GM18520 (cell line): ENCODE data around the gene TMEM185A.
"Not testable (repeated sequence)": the region's sequence is repeated elsewhere in the genome, so short reads cannot be mapped to it uniquely, and the experiment has no call there.

ENCODE experiments used
- ATAC-seq: cut with Tn5 transposase; IDR thresholded peaks from one replicate; pipeline ENCODE4 v1.9.1; 2021; ENCODE audit not compliant: unreplicated experiment

The TMEM185A gene

GRCh38 chrX:149631234-149632165, at the start of gene TMEM185A:
Gene TMEM185A (minus strand): TSS chrX:149631792. CDS start chrX:149631580, 212 bp downstream.
- peak; percentile 67 for ATAC-seq

- no peak for ATAC-seq
Observed at GRCh38 chrX:149681182-149681581, 49.6 kb upstream of the TMEM185A start.

DNA sequence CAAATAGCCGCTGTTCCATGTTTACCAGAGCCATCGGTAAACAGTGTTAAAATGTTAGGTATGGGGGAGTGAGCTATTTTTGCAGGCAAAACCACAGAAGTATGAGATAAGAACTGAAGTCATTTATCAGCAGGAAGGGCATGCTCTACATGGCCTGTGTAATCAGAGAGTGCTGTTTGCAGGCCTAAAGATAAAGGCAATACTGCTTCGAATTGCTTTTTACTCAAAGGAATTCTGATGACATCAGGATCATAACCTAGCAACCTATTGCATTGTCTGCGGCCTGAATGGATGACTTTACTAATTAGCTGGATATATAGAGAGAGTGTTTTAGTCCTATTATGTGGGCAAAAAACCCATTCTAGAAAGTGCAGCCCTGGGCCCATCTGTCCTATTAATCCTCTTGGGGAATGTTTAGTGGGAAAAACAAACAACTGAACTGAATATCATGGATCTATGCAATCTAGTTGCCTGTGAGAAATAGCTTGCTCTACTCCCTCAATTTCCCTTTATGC, 47.6 kb upstream of the TMEM185A start:
- not testable (repeated sequence) for ATAC-seq

- ATAC-seq, result not testable (repeated sequence)
Observed at GRCh38 chrX:149675554-149675953, 44.0 kb upstream of the TMEM185A start.

- ATAC-seq, result not testable (repeated sequence)
Observed at GRCh38 chrX:149675088-149675487, 43.5 kb upstream of the TMEM185A start.

GRCh38 chrX:149660613-149661012, 29.0 kb upstream of the TMEM185A start:
- not testable (repeated sequence) for ATAC-seq

GRCh38 chrX:149656260-149656884, 24.8 kb upstream of the TMEM185A start:
- not testable (repeated sequence) for ATAC-seq

DNA sequence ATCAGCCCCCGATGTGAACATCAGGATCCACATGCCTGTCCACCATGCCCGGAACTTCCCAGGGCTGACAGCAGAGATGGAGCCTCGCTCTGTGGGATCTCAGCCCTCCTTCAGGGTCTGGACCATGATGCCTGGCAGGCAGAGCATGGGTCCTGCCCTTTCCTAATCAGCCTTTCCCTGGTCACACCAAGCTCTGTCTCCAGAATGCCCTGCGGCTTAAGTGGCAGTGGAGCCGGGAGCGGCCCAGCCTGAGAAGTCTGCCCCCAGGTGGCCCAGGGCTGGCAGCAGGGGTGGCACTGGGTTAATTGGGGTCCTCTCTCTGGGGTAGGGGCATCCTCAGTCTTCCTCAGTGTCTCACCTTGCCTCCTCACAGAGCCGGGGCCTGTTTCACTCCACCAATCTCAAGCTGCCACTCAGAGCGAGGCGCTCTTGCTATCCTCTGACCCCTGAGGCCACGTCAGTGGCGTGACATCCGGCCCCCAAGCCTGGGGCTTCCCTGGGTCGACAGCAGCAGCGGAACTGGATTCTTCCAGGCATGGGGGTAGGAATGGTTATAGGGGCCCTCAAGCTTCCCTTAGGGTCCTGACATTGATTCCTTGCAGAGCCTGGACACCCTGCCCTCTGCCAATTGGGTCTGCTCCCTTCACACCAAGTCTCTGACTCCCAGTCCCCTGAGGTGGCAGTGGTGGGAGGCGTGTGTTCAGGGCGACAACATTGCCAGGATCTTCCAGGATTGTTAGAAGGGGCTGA, 20.8 kb upstream of the TMEM185A start:
- no peak for ATAC-seq

DNA sequence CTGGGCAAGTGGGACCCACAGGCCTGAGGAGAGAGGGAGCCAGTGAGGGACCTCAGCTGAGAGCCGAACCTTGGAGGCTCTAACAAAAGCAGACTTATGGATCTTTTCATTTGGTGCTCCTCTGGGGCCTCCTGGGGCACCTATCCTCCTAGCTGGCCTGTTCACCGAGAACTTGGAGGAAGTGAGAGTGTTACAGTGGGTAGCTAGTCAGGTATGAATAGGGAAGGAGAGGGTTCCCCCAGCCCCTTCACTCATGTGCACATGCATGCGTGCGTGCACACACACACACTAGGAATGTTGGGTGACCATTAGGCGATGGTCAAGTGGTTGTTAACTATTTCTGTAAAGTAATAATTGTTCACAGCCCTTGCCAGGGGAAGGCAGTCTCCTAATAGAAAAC, 18.6 kb upstream of the TMEM185A start:
- no peak for ATAC-seq

DNA sequence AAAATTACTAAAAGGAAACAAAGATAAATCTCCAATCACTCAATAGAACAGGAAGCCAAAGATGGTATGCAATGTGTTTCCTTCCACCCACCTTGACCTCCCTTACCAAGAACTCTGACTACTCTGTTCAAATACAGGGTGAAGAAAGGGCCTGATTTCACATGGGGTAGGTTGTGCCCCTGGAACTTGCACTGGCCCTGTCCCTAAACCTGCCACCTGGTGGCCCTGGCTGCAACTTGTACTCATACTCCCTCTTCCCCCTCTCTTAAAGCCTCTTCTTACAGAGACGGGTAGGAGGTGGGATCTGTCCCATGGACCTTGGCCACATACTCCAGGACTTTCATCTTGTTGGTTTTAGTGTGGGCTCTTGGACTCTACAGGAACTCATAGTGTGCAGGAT, 17.3 kb upstream of the TMEM185A start:
- no peak for ATAC-seq

GRCh38 chrX:149647505-149647904, 15.9 kb upstream of the TMEM185A start:
- ATAC-seq, result no peak

DNA sequence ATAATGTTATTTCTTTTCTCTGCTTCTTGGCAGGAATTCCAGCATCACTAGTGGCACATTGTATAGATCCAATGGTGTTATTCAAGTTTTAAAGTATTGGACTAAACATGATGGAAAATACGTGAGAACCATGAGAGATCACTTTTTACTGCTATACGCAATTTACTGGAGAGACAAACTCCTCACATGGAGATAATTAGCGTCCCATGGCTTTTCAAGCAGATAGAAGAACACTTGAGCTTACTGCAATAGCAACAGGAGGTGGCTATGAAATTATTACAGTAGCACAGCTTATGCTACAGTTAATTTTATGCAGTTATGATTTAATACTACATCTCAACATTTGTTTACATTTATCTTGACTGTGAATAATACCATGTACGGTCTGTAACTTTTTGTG, 11.9 kb upstream of the TMEM185A start:
- ATAC-seq, result no peak

GRCh38 chrX:149641835-149642234, 10.2 kb upstream of the TMEM185A start:
- no peak for ATAC-seq

DNA sequence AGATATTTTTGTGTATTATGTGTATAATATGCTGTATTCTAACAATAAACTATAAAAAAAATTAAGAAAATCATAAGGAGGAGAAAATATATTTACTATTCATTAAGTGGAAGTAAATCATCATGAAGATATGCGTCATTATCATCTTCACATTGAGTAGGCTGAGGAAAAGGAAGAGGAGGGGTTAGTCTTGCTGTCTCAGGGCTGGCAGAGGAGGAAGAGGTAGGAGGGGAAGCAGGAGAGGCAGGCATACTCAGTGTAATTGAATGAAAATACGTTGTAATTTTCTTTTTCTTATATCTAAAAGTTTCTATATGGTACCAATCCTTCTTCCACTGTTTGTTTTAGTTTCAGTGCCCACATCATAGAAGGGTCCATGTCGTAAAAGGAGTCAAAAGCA, 9.8 kb upstream of the TMEM185A start:
- no peak for ATAC-seq

DNA sequence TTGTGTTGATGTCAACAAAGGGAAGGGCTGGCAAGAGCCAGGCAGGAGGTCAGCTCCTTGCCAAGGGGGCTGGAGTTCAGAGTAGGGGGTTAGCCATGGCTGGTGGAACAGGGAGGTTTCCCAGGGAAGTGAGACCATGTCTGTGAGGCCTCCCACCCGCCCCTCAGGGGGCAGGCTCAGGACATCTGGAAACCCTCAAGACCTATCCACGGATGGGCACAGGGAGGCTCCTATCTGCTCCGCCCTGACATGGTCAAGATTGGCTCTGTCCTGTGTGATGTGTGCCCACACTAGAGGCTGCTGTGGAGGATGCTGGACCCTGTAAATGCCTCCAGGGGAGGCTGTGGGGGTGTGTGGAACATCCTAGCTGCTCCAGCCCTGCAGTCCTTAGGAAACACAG, 8.0 kb upstream of the TMEM185A start:
- ATAC-seq, result no peak

DNA sequence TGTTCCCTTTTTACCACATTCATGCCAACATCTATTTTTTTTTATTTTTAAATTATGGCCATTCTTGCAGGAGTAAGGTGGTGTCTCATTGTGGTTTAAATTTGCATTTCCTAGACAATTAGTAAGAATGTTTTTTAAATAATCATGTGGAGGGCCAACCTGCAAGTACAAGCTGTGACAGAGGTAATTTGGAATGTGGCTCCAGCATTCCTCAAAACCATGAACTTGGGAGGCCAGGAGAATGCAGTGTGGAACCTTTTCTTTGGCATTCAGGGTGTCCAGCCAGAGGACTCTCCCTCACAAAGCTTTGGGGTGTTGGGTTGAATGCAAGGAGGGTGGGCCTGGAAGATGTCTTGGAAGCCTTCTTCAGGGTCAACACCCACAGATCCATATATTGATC, 7.3 kb upstream of the TMEM185A start:
- no peak for ATAC-seq

DNA sequence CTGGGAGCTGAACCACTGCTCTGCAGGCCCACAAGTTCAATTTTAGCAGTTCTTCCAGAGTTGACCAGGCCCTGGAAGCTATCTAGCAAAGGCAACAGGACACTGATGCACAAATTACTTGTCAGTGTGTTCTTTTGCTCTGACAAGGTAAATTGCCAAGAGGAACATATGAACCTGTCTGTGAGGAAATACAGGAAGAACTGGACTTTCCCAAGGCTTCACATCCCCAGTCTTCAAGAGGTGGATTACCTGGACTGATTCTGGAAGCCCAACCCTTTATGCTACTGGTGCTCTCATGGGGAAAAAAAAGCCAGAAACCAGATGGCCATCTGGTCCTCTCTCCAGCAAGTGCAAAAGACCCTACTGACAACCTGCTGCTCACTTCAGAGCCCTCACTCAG, 1.9 kb upstream of the TMEM185A start:
- no peak for ATAC-seq

DNA sequence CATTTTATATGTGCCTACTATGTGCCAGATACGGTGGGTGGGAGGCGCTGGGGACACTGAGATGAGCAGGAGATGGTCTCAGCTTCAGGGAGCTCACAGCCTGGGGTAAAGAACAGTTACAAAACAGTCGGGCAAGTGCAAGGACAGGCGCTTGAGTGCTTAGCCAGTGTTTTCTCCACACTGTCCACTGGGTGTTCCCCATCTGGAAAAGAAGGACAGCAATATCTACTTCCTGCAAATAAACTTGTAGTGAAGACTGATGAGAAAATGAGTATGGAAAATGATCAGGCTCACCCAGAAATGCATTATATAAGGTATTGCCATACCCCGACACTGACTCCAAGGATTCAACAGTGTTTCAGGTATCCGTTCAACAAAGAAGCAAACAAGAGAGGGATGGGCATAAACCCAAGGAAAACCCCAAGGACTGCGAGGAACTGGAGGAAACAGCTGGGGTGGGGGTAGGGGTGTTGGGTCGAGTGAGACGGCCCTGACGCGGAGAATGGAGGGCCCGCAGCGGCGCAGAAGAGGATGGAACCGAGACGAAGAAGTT, 835 bp downstream of the TMEM185A start:
- no peak for ATAC-seq

DNA sequence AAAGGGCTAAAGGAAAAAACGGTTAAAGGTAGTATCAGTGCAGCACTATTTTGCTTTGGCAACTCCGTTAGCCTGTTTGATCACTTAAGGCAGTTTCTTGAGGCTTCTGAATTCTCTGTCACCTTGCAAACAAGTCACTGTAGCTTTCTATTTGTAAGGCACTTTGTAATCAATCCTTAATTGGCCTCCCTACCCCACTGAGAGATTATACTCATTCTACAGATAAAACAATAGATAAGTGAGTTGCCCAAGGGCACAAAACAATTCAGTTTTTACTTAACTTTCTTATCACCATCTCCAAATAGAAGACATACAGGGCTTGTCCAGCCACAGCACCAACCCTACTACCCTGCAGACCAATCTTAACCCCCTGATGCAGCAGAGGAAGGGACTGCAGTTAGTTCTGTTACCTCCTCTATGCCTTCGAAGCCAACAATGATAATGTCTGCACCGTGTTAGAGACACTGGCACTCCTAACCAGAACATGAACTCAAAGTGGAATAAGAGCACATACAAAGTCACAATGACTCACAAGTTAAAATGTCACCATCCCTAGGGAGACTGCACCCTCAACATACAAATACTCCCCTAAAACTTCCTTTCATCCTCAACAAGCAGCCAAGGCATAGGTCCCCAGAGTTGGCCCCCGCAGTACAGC, 1.7 kb downstream of the TMEM185A start:
- no peak for ATAC-seq

- no peak for ATAC-seq
Observed at GRCh38 chrX:149628768-149629167, 2.8 kb downstream of the TMEM185A start.
